MM.1S (cell line): ENCODE data around the gene OR9G4.

Source experiments
- EZH2 ChIP-seq: fragments of 300-600 bp; sonication (generic); optimal IDR thresholded peaks from 2 replicates; pipeline ENCODE3; 2017; ENCODE audit warnings: low read depth, mild to moderate bottlenecking, antibody characterized with exemption, low read length, mixed read lengths
- TF ChIP-seq, protein P1 (sequence below): fragments of 300-600 bp; sonication (generic); IDR thresholded peaks from 2 replicates; pipeline ENCODE4 v1.5.1; 2016; ENCODE audit warnings: antibody characterized with exemption, low read length, mixed read lengths

DNA sequence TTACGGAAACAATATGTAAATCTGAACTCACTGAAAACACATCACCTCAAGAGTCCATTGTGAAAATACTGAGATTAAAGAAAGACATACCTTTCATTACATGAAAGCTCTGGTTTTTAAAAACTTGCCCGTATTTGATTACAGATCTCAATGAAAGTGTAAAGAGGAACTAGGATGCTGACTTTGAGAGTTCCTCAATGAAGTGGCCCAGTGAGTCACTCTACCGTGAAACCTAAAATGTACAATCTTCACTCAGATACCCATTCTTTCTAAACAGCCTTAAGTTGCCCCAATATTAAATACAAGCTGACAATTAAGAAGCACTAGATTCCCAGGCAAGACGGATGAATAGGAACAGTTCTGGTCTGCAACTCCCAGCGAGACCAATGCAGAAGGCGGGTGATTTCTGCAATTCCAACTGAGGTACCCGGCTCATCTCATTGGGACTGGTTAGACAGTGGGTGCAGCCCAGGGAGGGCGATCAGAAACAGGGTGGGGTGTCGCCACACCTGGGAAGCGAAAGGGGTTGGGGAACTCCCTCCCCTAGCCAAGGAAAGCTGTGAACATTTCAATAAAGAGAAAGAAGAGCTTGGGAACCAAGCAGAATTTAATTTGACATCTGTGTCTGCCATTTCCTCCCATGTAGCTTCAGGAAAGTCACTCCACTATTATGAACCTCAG is 33.8 kb upstream of the OR9G4 start:
- TF ChIP-seq, protein P1, sequence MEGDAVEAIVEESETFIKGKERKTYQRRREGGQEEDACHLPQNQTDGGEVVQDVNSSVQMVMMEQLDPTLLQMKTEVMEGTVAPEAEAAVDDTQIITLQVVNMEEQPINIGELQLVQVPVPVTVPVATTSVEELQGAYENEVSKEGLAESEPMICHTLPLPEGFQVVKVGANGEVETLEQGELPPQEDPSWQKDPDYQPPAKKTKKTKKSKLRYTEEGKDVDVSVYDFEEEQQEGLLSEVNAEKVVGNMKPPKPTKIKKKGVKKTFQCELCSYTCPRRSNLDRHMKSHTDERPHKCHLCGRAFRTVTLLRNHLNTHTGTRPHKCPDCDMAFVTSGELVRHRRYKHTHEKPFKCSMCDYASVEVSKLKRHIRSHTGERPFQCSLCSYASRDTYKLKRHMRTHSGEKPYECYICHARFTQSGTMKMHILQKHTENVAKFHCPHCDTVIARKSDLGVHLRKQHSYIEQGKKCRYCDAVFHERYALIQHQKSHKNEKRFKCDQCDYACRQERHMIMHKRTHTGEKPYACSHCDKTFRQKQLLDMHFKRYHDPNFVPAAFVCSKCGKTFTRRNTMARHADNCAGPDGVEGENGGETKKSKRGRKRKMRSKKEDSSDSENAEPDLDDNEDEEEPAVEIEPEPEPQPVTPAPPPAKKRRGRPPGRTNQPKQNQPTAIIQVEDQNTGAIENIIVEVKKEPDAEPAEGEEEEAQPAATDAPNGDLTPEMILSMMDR = no peak
- no peak for TF ChIP-seq EZH2
